ENCODE measurements around the gene ADRA2A.

DNA sequence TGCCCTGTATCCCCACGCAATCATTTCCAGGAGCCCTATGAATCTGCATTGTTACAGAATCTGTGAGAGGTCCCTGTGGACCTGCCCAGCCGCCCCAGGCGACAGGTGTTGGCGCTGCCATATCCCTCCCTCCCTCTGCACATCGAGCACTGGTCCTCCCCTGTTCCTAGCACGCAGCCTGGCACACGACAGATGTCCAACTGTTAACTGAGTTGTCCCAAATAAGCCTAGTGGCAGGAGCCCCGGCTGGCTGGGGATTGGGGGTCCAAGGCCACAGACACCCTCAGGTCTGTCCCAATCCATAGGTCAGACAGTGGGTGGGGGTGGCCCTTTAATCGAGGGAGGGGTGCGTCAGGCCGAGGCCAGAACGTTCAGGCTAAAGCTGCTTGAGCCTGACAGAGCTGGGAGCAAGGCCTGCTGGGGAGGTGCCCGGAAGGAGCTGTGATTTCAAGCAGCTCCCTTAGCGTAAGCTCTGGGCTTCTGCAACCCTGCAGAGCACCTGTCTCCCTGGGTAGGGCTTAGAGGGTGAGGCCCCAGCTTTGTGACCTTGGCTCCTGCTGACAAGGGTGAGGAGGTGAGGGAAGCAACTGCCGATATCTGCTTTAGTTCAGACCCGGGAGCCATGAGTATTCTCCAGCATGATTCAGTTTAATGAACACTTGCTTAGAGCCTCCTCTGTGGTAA lies 40.1 kb downstream of the ADRA2A start:
- TF ChIP-seq YY1 (IDR thresholded peaks at IDR 0.05; ENCODE audit: insufficient read depth, insufficient read length) = no peak
- TF ChIP-seq ZNF274 (IDR thresholded peaks at IDR 0.05; ENCODE audit: low read depth, low read length) = no peak
- TF ChIP-seq SUZ12 (IDR thresholded peaks at IDR 0.05; ENCODE audit: extremely low read depth, insufficient read depth, insufficient read length) = no peak

Measured in NT2/D1 (cell line).